IMR-90 (cell line): ENCODE measurements around the gene SLX9. TPM values are rescaled to one million over a fixed set of nuclear protein-coding genes. Genes with fewer than 3 reads are reported as not detected.

ENCODE experiments used
- ATAC-seq: fragments of 200-7000 bp; cut with Tn5 transposase; 2 replicates; pipeline ENCODE4 v1.9.1; 2020; ENCODE audit warnings: low read depth, mild to moderate bottlenecking, moderate library complexity
- BruUV-seq: library from RNA; stranded (reverse); fragments of 400-500 nt; replicated peaks from 2 replicates; lab custom pipeline; 2021; lab: Mats Ljungman, UMichigan
- CTCF ChIA-PET: fragments of 300-600 bp; formaldehyde crosslinking; extraction: SDS; loops from one replicate; lab custom pipeline; 2021; ENCODE audit warnings: antibody characterized with exemption; lab: Yijun Ruan, JAX
- POLR2A ChIA-PET: fragments of 300-600 bp; sonication (Branson Sonifier 250); formaldehyde crosslinking; loops from one replicate; lab custom pipeline; 2022; ENCODE audit warnings: antibody characterized with exemption; ENCODE audit not compliant: unreplicated experiment; lab: Charles Lee
- DNase-seq: peaks from one replicate; pipeline ENCODE4 v3.0.0; 2013
- H2AFZ ChIP-seq: replicated peaks from 2 replicates; pipeline ENCODE3; 2013; ENCODE audit warnings: low read length, mild to moderate bottlenecking; ENCODE audit not compliant: poor library complexity
- H2AK5ac ChIP-seq: 2 replicates; pipeline ENCODE4 v1.6.1; 2013; ENCODE audit warnings: low read depth, low read length, inconsistent platforms
- H2AK9ac ChIP-seq: replicated peaks from 2 replicates; pipeline ENCODE3; 2013; ENCODE audit warnings: mild to moderate bottlenecking, low read depth, low read length, moderate library complexity; ENCODE audit not compliant: poor library complexity
- H2BK120ac ChIP-seq: 2 replicates; pipeline ENCODE4 v1.6.1; 2013; ENCODE audit warnings: low read depth, low read length, inconsistent platforms
- H2BK15ac ChIP-seq: 3 replicates; pipeline ENCODE4 v1.6.1; 2013; ENCODE audit warnings: low read depth, low read length, inconsistent platforms
- H2BK20ac ChIP-seq: 2 replicates; pipeline ENCODE4 v1.6.1; 2013; ENCODE audit warnings: low read depth, mild to moderate bottlenecking, inconsistent platforms, low read length, moderate library complexity
- H2BK5ac ChIP-seq: 2 replicates; pipeline ENCODE4 v1.6.1; 2013; ENCODE audit warnings: mild to moderate bottlenecking, low read depth, low read length, inconsistent platforms; ENCODE audit not compliant: poor library complexity, severe bottlenecking
- H3K14ac ChIP-seq: replicated peaks from 2 replicates; pipeline ENCODE4 v1.6.1; 2013; ENCODE audit warnings: low read depth, low read length, inconsistent platforms
- H3K18ac ChIP-seq: 2 replicates; pipeline ENCODE4 v1.6.1; 2013; ENCODE audit warnings: low read depth, low read length, control low read depth
- H3K23ac ChIP-seq: 2 replicates; pipeline ENCODE4 v1.6.1; 2013; ENCODE audit warnings: low read depth, low read length, inconsistent platforms
- H3K27ac ChIP-seq: 2 replicates; pipeline ENCODE4 v1.5.1; 2013; ENCODE audit warnings: mild to moderate bottlenecking, control low read depth, low read length; ENCODE audit not compliant: insufficient read depth
- H3K27me3 ChIP-seq: 2 replicates; pipeline ENCODE4 v1.6.1; 2013; ENCODE audit warnings: low read length; ENCODE audit not compliant: control insufficient read depth, insufficient read depth
- H3K36me3 ChIP-seq: 2 replicates; pipeline ENCODE4 v1.6.1; 2013; ENCODE audit warnings: low read length, mixed read lengths; ENCODE audit not compliant: control insufficient read depth, insufficient read depth
- H3K4ac ChIP-seq: 2 replicates; pipeline ENCODE4 v1.6.1; 2013; ENCODE audit warnings: low read depth, low read length, inconsistent platforms
- H3K4me1 ChIP-seq: 2 replicates; pipeline ENCODE4 v1.6.1; 2013; ENCODE audit warnings: low read length, mixed read lengths; ENCODE audit not compliant: control insufficient read depth, insufficient read depth
- H3K4me2 ChIP-seq: 2 replicates; pipeline ENCODE4 v1.6.1; 2013; ENCODE audit warnings: low read depth, mild to moderate bottlenecking, control low read depth, low read length, moderate library complexity
- H3K4me3 ChIP-seq: 2 replicates; pipeline ENCODE4 v1.5.1; 2013; ENCODE audit warnings: low read depth, mild to moderate bottlenecking, control low read depth, low read length, moderate library complexity; ENCODE audit not compliant: insufficient read depth
- H3K56ac ChIP-seq: 2 replicates; pipeline ENCODE4 v1.6.1; 2013; ENCODE audit warnings: low read length, inconsistent platforms; ENCODE audit not compliant: insufficient read depth; ENCODE audit errors: extremely low read depth
- H3K79me1 ChIP-seq, 2 experiments: 2 replicates each; pipeline ENCODE4 v1.6.1; 2013; ENCODE audit warnings: low read length in 2 of 2, inconsistent platforms in 1 of 2, low read depth in 1 of 2
- H3K9ac ChIP-seq: 2 replicates; pipeline ENCODE4 v1.6.1; 2013; ENCODE audit warnings: low read depth, low read length, control low read depth
- H3K9me1 ChIP-seq: 2 replicates; pipeline ENCODE4 v1.6.1; 2013; ENCODE audit warnings: low read length, inconsistent platforms; ENCODE audit not compliant: insufficient read depth
- H3K9me3 ChIP-seq: 2 replicates; pipeline ENCODE4 v1.6.1; 2013; ENCODE audit warnings: low read length; ENCODE audit not compliant: control insufficient read depth, insufficient read depth
- H4K20me1 ChIP-seq: 2 replicates; pipeline ENCODE4 v1.6.1; 2013; ENCODE audit warnings: low read length, inconsistent platforms; ENCODE audit not compliant: insufficient read depth
- H4K5ac ChIP-seq: 2 replicates; pipeline ENCODE4 v1.6.1; 2013; ENCODE audit warnings: mild to moderate bottlenecking, low read depth, low read length, control low read depth
- H4K8ac ChIP-seq, 2 experiments: 2 replicates each; pipeline ENCODE4 v1.6.1; 2013; ENCODE audit warnings: low read depth in 2 of 2, low read length in 2 of 2, control low read depth in 1 of 2, inconsistent platforms in 1 of 2
- H4K91ac ChIP-seq: 2 replicates; pipeline ENCODE4 v1.6.1; 2013; ENCODE audit warnings: low read depth, low read length, inconsistent platforms; ENCODE audit not compliant: insufficient read depth
- BHLHE40 ChIP-seq: fragments of 150-350 bp; IDR thresholded peaks from 2 replicates; pipeline ENCODE4 v1.6.1; 2016; ENCODE audit warnings: mild to moderate bottlenecking, low read depth, low read length
- CEBPB ChIP-seq: IDR thresholded peaks from 2 replicates; pipeline ENCODE4 v1.6.1; 2012; ENCODE audit warnings: low read depth, low read length, improper control_type of control experiment
- CHD1 ChIP-seq: IDR thresholded peaks from 2 replicates; pipeline ENCODE4 v1.6.1; 2012; ENCODE audit warnings: low read depth, low read length, improper control_type of control experiment
- CTCF ChIP-seq: conservative IDR thresholded peaks from 2 replicates; pipeline ENCODE4 v1.5.1; 2012; ENCODE audit warnings: mild to moderate bottlenecking, low read depth, low read length, improper control_type of control experiment
- ELK1 ChIP-seq: fragments of 150-350 bp; IDR thresholded peaks from 2 replicates; pipeline ENCODE4 v1.6.1; 2016; ENCODE audit warnings: low read depth, mild to moderate bottlenecking, low read length, moderate library complexity, borderline replicate concordance
- FOS ChIP-seq: fragments of 150-350 bp; IDR thresholded peaks from 2 replicates; pipeline ENCODE4 v1.6.1; 2016; ENCODE audit warnings: low read depth, low read length
- MAFK ChIP-seq: IDR thresholded peaks from 2 replicates; pipeline ENCODE4 v1.6.1; 2012; ENCODE audit warnings: low read depth, low read length, improper control_type of control experiment
- MAZ ChIP-seq: IDR thresholded peaks from 2 replicates; pipeline ENCODE4 v1.6.1; 2012; ENCODE audit warnings: low read depth, mild to moderate bottlenecking, low read length, improper control_type of control experiment, moderate library complexity, borderline replicate concordance
- MXI1 ChIP-seq: IDR thresholded peaks from 2 replicates; pipeline ENCODE4 v1.6.1; 2012; ENCODE audit warnings: low read depth, mild to moderate bottlenecking, low read length, moderate library complexity, borderline replicate concordance
- NFE2L2 ChIP-seq: fragments of 150-350 bp; IDR thresholded peaks from 2 replicates; pipeline ENCODE4 v1.6.1; 2016; ENCODE audit warnings: low read depth, mild to moderate bottlenecking, low read length
- POLR2A ChIP-seq: IDR thresholded peaks from 2 replicates; pipeline ENCODE4 v1.6.1; 2012; ENCODE audit warnings: mild to moderate bottlenecking, low read depth, low read length
- RAD21 ChIP-seq: IDR thresholded peaks from 2 replicates; pipeline ENCODE4 v1.6.1; 2012; ENCODE audit warnings: low read length, improper control_type of control experiment
- RCOR1 ChIP-seq: IDR thresholded peaks from 2 replicates; pipeline ENCODE4 v1.6.1; 2012; ENCODE audit warnings: mild to moderate bottlenecking, low read length, improper control_type of control experiment; ENCODE audit not compliant: insufficient replicate concordance
- SMC3 ChIP-seq: fragments of 150-350 bp; IDR thresholded peaks from 2 replicates; pipeline ENCODE4 v1.6.1; 2016; ENCODE audit warnings: low read depth, mild to moderate bottlenecking, antibody characterized with exemption, low read length, moderate library complexity
- USF2 ChIP-seq: fragments of 150-350 bp; IDR thresholded peaks from 2 replicates; pipeline ENCODE4 v1.6.1; 2017; ENCODE audit warnings: mild to moderate bottlenecking, antibody characterized with exemption, low read length, low read depth
- WGBS, 2 experiments: methylation state at CpG; one replicate each; pipeline versions ENCODE4 v1.1.5 to v1.1.7; 2013; ENCODE audit warnings: missing lambda C conversion rate in 2 of 2; ENCODE audit not compliant: insufficient read length in 1 of 2; ENCODE audit errors: extremely low coverage in 2 of 2; 5-methylcytosine and 5-hydroxymethylcytosine counted together
- dilution Hi-C: fragments of 300-500 bp; cut with HindIII; formaldehyde crosslinking; loops from one replicate; pipeline ENCODE4 v1.14.3; 2018; ENCODE audit warnings: low sequenced_read_pairs; ENCODE audit not compliant: unreplicated experiment
- in situ Hi-C: fragments of 300-500 bp; cut with MboI; formaldehyde crosslinking; loops from 3 replicates; pipeline ENCODE4 v1.14.3; 2019; ENCODE audit warnings: low sequenced_read_pairs, inconsistent platforms, mixed read lengths
- intact Hi-C: fragments of 100-400 bp; cut with micrococcal nuclease; formaldehyde crosslinking; loops from 2 replicates; pipeline ENCODE4 v1.10.0; 2022
- polyA plus RNA-seq, 3 experiments: library from polyadenylated mRNA; depleted of rRNA; stranded (reverse); fragments of >200 nt; gene quantifications; 2 replicates each; pipeline ENCODE4 v1.2.3, GENCODE V29; 2012; ENCODE audit warnings: low replicate concordance in 1 of 3
- total RNA-seq: library from RNA; depleted of rRNA; stranded (reverse); fragments of >200 nt; gene quantifications from 2 replicates; pipeline ENCODE4 v1.2.3, GENCODE V29; 2012

The SLX9 gene
- total and polyA plus RNA-seq, 2 of the 4 experiments (the other 2 are of a cell fraction), result 10.4 to 21.7 TPM

- Histone ChIP-seq H3K9me1 (peaks cover 9% of the 10 kb centered on the region), H3K9me3 (no peaks in the 10 kb centered on the region; the same call in none of the 2 replicates), H3K9ac (no peak overlapping the region), H3K4me3 (no peak overlapping the region), H2BK120ac (no peak overlapping the region), H3K79me1 (peaks cover 10 to 14% of the 10 kb centered on the region in 2 experiments), H4K20me1 (peaks cover 19% of the 10 kb centered on the region; the same call in 1 of the 2 replicates), H3K56ac (no peak overlapping the region), H2BK15ac (no peak overlapping the region), H2AFZ (no peak overlapping the region), H3K23ac (no peak overlapping the region), H2BK5ac (no peak overlapping the region), H3K4me2 (no peak overlapping the region), H2AK9ac (no peak overlapping the region), H3K4me1 (peaks cover 13% of the 10 kb centered on the region), H3K14ac (no peak overlapping the region), H3K18ac (no peak overlapping the region), H3K36me3 (no peaks in the 10 kb centered on the region), H4K91ac (no peak overlapping the region), H3K4ac (no peak overlapping the region), H4K5ac (no peak overlapping the region), H3K27me3 (peaks cover 49% of the 10 kb centered on the region), H4K8ac (no peak overlapping the region), H2AK5ac (no peak overlapping the region), H2BK20ac (no peak overlapping the region), H3K27ac (no peak overlapping the region)
- dilution Hi-C loops, result no loop called here
- WGBS, 2 experiments, result 79% methylated on average over 2 of the region's 9 CpGs; no CpG with 5 or more reads in 1 of the 2 experiments
- no peak for DNase-seq
- in situ Hi-C loops, result loop anchor here (5.0 to 25.0 kb wide), 2 partner anchors 138 to 423 kb away; no protein-coding TSS in a partner anchor
- ChIA-PET POLR2A (interaction anchor here (0.6 kb wide), 1 partner anchor 637 kb away, joined by 3 read pairs; no protein-coding TSS in a partner anchor), CTCF (interaction anchor here (1.4 kb wide), 1 partner anchor 15 kb away, joined by 3 read pairs; no protein-coding TSS in a partner anchor)
- ATAC-seq, result no peak
- intact Hi-C loops, result no loop called here
- no TSS peak for BruUV-seq
- no peak for TF ChIP-seq FOS
- TF ChIP-seq RCOR1, result no peak
- no peak for TF ChIP-seq CHD1
- no peak for TF ChIP-seq POLR2A
- TF ChIP-seq SMC3, result no peak
- TF ChIP-seq BHLHE40, result no peak
- TF ChIP-seq MAFK, result no peak
- no peak for TF ChIP-seq NFE2L2
- no peak for TF ChIP-seq MAZ
- no peak for TF ChIP-seq USF2
- TF ChIP-seq CEBPB, result no peak
- no peak for TF ChIP-seq MXI1
- no peak for TF ChIP-seq CTCF
- no peak for TF ChIP-seq RAD21
- no peak for TF ChIP-seq ELK1
Observed at GRCh38 chr21:44934797-44935532, 4.9 kb upstream of the SLX9 start.
